SIG-M5 treated with dmso at 0.1 percent for 504 hours (cell line): ENCODE results near the gene KIAA0825.
"Not testable (repeated sequence)": the region's sequence is repeated elsewhere in the genome, so short reads cannot be mapped to it uniquely, and the experiment has no call there.

Experiments
- DNase-seq: peaks from one replicate; lab custom pipeline; 2025; ENCODE audit not compliant: unreplicated experiment; lab: John Stamatoyannopoulos, UW

Gene KIAA0825

DNA sequence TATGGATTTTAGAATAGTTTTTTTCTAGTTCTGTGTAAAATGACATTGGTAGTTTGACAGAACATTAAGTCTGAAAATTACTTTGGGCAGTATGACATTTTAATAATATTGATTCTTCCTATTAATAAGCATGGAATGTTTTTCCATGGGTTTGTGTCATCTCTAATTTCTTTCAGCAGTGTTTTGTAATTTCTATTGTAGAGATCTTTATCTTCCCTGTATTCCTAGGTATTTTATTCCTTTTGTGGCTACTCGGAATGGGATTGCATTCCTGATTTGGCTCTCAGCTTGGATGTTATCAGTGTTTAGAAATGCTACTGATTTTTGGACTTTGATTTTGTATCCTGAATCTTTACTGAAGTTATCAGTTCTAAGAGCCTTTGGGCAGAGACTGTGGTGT, 420.4 kb downstream of the KIAA0825 start:
- DNase-seq, result no peak

- no peak for DNase-seq
Observed at GRCh38 chr5:94196953-94197352, 421.5 kb downstream of the KIAA0825 start.

- no peak for DNase-seq
Observed at GRCh38 chr5:94192658-94193391, 425.6 kb downstream of the KIAA0825 start.

GRCh38 chr5:94191604-94192003, 426.8 kb downstream of the KIAA0825 start:
- no peak for DNase-seq

GRCh38 chr5:94188725-94189124, 429.7 kb downstream of the KIAA0825 start:
- DNase-seq, result no peak

DNA sequence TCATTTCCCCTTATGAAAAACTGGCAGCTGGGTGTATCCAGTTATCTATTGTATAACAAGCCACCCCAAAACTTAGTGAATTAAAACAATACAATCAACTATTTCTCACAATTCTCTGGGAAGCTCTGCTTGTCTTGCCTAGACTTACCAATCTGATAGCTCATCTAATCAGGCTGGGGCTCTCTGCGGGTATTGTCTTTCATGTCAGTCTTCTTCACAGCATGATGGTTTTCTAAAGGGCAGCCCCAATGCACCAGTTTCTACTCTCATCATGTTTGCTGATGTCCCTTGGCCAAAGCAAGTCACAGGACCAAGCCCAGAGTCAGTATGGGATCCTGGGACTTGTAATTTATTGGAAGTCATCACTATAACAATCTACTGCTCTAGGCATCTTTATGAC, 433.5 kb downstream of the KIAA0825 start:
- DNase-seq, result no peak

GRCh38 chr5:94181895-94182294, 436.5 kb downstream of the KIAA0825 start:
- DNase-seq, result peak; percentile 11

DNA sequence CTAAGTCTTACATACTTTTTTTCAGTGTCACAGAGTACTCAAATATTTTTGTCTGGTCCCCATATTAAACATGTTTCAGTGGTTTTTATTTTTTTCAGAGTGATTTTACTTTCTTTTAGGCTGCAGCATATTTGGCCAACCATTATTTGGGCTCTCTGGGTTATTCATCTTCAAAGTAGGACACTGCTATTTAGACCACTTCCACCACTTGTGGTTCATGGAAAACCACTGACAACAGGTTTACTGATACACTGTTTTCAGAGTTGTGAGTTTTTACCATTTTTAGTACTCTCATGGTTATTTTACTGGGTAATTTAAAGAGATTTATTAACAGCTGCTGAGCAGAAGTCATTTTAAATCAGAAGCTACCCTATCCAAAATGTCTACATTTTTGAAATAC, 437.6 kb downstream of the KIAA0825 start:
- no peak for DNase-seq

DNA sequence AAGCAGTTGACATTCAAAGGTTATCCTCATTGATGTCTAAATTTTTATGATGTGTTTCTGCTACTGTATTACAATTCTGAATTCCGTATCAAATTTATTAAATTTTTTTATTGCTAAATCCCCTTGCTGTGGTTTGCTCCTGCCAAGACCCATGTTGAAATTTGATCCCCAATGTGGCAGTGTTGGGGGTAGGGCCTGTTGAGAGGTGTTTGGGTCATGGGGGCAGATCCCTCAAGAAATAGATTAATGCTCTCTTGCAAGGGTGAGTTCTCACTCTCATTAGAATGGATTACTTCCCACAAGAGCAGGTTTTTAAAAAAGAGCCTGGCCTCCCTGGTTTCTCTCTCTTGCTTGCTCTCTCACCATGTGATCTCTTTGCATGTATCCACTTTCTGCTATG, 442.5 kb downstream of the KIAA0825 start:
- DNase-seq, result no peak

- no peak for DNase-seq
Observed at GRCh38 chr5:94174748-94175411, 443.5 kb downstream of the KIAA0825 start.

DNA sequence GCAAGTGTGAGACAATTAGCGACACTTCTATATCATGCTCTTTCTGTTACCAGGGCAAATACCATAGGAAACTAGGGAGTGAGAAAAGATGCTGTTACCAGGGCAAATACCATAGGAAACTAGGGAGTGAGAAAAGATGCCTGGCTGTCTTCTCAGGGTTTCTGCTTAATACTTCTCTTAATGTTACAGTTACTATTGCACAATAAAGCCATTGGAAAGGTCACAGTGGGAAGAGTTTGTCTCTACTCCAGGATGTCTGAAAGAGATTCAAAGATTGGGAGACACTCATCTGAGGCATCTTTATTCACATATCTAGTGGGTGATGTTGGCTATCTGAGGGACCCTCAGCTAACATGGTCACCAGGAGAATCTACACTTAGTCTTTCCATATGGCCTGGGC, 445.3 kb downstream of the KIAA0825 start:
- no peak for DNase-seq

DNA sequence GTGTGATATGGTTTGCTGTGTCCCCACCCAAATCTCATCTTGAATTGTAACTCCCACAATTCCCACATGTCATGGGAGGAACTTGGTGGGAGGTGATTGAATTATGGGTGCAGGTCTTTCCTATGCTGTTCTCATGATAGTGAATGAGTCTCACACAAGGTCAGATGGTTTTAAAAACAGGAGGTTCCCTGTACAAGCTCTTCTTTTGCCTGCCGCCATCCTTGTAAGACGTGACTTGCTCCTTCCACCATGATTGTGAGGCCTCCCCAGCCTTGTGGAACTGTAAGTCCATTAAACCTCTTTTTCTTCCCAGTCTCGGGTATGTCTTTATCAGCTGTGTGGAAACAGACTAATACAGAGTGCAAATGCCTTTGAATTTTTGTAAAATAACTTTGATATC, 447.3 kb downstream of the KIAA0825 start:
- DNase-seq, result not testable (repeated sequence)

DNA sequence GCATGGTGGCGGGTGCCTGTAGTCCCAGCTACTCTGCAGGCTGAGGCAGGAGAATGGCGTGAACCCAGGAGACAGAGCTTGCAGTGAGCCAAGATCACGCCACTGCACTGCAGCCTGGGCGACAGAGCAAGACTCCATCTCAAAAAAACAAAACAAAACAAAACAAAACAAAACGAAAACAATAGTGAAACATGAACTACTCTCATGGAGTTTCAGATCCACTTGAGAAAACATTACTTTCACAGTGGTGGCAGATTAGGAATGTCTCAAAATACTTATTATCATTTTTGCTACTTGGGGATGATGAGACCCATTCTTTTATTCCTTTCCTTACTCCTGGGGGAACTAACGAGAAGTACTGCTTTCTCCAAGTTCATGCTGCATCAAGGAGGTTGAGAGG, 448.2 kb downstream of the KIAA0825 start:
- DNase-seq, result not testable (repeated sequence)

DNA sequence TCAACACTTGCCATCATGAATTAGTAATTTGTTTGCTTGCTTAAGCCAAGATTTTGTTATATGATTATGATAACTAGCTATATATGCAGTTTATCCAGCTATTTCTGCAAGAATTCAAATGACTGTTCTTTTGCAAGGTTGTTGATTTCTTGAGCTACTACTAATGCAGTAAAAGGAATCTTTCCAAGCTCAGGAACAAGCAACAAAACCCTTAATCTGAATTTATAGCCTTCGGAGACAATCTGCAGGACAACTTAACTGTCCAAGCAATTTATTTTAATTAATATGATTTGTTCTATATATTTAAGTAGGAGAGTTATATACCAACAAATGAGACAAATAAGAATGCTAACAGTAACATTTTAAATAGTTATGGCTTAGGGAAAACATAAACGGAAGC, 450.3 kb downstream of the KIAA0825 start:
- DNase-seq, result no peak

DNA sequence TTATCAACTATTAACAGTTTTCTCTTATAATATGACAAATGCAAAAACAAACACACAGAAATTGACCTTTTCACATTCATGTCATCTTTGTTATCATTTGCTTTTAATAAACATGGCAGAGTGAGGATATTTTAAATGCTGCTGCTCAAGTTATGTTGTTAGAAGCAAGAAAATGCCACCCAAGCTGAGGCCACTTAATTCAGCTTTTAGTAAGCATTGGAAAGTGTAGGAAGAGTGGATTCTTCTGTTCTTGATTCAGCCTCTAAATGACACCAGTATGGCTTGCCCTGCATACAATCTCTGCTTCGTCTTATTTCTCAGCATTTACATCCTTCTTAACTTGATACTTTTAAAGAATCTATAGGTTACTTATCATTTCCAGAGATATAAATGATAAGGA, 456.6 kb downstream of the KIAA0825 start:
- no peak for DNase-seq

GRCh38 chr5:94159144-94159543, 459.3 kb downstream of the KIAA0825 start:
- DNase-seq, result peak; percentile 7

DNA sequence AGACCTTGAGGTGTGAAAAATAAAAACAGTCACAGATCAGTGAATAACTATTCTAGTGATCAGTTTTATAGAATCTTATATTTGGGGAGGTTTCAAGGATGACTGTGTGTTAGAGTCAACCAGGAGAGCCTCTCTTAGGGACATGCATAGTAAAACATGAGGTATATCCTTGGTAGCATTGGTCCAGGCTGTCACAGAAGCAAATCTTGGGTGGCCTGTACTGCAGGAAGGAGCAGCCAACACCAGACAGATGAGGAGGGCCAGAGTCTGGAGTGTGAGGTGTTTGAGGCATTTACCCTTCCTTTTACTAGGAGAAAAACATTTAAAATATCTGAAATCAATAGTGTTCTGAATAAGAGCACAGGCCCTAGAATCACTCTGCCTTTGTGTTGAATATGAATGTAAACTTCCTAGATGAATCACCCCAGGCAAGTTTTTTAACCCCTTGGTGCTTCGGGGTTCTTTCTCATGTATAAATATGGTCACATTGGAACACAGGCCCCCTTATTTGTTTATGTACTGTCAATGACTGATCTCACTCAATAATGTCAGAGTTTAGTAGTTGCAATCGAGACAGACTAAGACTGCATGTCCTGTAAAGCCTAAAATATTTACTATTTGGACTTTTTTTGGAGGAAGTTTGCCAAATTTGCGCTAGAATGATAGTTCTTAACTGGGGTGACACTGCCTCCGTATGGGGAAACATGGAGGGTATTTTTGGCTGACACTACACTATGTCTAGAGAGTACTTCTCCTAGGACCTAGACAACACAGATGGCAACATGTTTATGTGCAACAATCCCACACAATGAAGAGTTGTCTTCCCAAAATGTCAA, 460.5 kb downstream of the KIAA0825 start:
- no peak for DNase-seq

DNA sequence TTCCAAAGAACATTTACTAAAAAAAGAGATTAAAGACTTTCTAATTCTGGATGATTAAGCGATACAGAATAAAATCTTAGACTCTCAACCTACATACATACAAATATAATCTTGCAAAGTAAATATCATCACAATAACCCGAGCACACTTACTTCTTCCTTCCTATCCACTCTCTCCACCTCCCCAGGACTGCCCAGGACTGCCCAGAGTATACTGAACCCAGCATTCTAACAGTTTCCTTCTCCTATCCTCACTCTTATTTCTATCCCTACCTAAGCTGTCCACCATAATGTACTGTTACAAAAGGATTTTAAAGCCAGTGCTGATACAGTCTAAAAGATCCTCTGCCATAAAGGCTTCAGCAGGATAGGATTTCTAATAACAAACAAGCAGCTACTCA, 463.7 kb downstream of the KIAA0825 start:
- no peak for DNase-seq

DNA sequence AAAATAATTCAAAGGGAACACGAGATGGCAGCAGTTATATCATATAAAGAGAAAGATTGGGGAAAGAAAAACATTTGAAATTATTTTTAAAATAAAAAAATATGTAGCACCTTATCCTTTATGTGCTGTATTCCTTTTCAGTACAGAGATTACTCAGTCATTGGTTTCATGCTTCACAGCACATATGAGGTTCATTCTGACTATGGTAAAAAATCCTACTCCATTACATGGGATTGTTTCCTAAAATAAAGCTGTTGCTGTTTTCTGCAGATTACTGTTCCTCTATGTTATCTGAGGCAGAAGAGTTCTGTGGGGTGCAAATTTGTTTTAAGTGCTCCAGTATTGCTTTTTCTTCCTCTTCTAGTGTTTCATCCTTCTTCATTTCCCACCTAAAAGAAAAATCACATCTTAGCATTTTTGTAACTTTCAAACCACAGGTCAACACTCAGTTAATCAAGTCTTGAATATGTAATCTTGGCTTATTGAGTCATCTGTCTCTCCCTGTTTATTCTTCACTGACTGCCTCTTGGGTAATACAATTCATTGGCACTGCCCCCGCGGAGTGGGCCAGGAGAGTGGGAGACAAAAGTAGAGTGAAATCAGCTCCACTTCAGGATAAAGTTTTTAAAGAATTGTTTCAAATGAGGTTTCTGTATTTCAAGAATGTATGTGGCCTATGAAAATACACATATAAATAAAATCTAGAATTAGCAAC, 464.5 kb downstream of the KIAA0825 start:
- DNase-seq, result no peak

DNA sequence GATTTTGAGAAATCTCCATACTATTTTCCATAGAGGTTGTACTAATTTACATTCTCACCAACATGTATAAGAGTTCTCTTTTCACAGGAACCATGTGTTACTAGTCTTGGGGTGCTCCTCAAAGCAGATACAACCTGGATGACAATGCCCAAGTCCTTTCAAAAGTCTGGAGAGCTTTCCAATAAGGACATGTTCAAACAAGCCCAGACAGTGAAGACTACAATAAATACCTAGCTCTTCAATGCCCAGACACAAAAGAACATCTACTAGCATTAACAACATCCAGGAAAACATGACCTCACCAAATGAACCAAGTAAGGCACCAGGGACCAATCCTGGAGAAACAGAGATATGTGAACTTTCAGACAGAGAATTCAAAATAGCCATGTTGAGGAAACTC, 474.8 kb downstream of the KIAA0825 start:
- not testable (repeated sequence) for DNase-seq

GRCh38 chr5:94140300-94140699, 478.1 kb downstream of the KIAA0825 start:
- DNase-seq, result no peak
